ENCODE results near the gene MAST4. TPM values are rescaled to one million over a fixed set of nuclear protein-coding genes. Genes with fewer than 3 reads are reported as not detected.

MAST4 gene
- total and polyA plus RNA-seq, 2 of the 8 experiments (the other 6 are each of a cell fraction or from before 2014, with no cell fraction given): 1.5 to 2.6 TPM

- no peak overlapping the region for H3K14ac ChIP-seq (ENCODE audit: insufficient read length)
- no peaks in the 10 kb centered on the region for H3K36me3 ChIP-seq (ENCODE audit: control insufficient read depth in 2 of 4, insufficient read depth in 4 of 4, low read length in 3 of 4)
- H3K18ac ChIP-seq (ENCODE audit: extremely low read depth, low read length): no peak overlapping the region
- H3K79me1 ChIP-seq (ENCODE audit: low read depth, low read length): no peaks in the 10 kb centered on the region
- H4K8ac ChIP-seq (ENCODE audit: extremely low read depth, insufficient read depth, low read length): no peak overlapping the region
- H3K79me2 ChIP-seq (ENCODE audit: control insufficient read depth in 1 of 2, insufficient read depth in 2 of 2, low read length in 2 of 2): no peaks in the 10 kb centered on the region
- H2BK15ac ChIP-seq (ENCODE audit: low read length): no peak overlapping the region
- no peaks in the 10 kb centered on the region for H3K4me1 ChIP-seq (replicated peaks in 1 of 4; ENCODE audit: control insufficient read depth in 3 of 4, insufficient read depth in 4 of 4, low read length in 3 of 4)
- no peak overlapping the region for H3K9ac ChIP-seq (replicated peaks in 1 of 4; ENCODE audit: extremely low read depth in 1 of 4, low read depth in 3 of 4, low read length in 3 of 4)
- no peak overlapping the region for H2AK5ac ChIP-seq (ENCODE audit: low read depth, low read length)
- no peak overlapping the region for H2BK5ac ChIP-seq (ENCODE audit: low read depth, low read length)
- no peak for DNase-seq (ENCODE audit: low read depth in 1 of 2, low spot score in 2 of 2)
- 88% methylated on average over 4 of the region's 4 CpGs; no CpG with 5 or more reads in 1 of the 2 experiments for WGBS, 2 experiments (ENCODE audit: extremely low coverage in 1 of 2, insufficient coverage in 1 of 2, insufficient read length in 1 of 2, insufficient replicate concordance in 2 of 2, low coverage in 1 of 2, low lambda C conversion rate in 2 of 2, missing lambda C conversion rate in 1 of 2)
- no peak overlapping the region for H3K23ac ChIP-seq (ENCODE audit: insufficient read length)
- H3K4me3 ChIP-seq (ENCODE audit: extremely low read depth in 1 of 4, insufficient read depth in 2 of 4, low read depth in 3 of 4, low read length in 4 of 4): no peak overlapping the region
- no peaks in the 10 kb centered on the region for H3K27me3 ChIP-seq (replicated peaks in 1 of 4; ENCODE audit: control insufficient read depth in 3 of 4, extremely low read depth in 1 of 4, insufficient read depth in 3 of 4, low read length in 3 of 4)
- ChIA-PET POLR2A (ENCODE audit: partially characterized antibody) (no interaction called here), CTCF (ENCODE audit: partially characterized antibody) (interaction anchor here (0.6 to 1.0 kb wide), 4 partner anchors 9 to 48 kb away, joined by 3 to 4 read pairs (median 3); no protein-coding TSS in a partner anchor)
- TF ChIP-seq CEBPB (IDR thresholded peaks at IDR 0.05; ENCODE audit: low read depth, low read length) (peak; percentile 57; the same call in 1 of the 2 replicates), TBP (IDR thresholded peaks at IDR 0.05; ENCODE audit: low read depth, low read length) (no peak), POLR2AphosphoS5 (IDR thresholded peaks at IDR 0.05; ENCODE audit: low read depth, low read length) (no peak), KDM5A (IDR thresholded peaks at IDR 0.05; ENCODE audit: low read length) (no peak), JUN (IDR thresholded peaks at IDR 0.05; ENCODE audit: low read depth, low read length) (no peak)
- no peak overlapping the region for H2BK20ac ChIP-seq (ENCODE audit: low read length)
- H3K56ac ChIP-seq (replicated peaks; ENCODE audit: insufficient read length, low read depth, low read length): no peak overlapping the region
- H2AFZ ChIP-seq (ENCODE audit: low read length): no peak overlapping the region
- H2BK12ac ChIP-seq (ENCODE audit: low read depth, low read length): no peak overlapping the region
- no peak overlapping the region for H4K91ac ChIP-seq (replicated peaks; ENCODE audit: insufficient read length, low read length)
- H3K27ac ChIP-seq (ENCODE audit: low read depth, low read length): no peak overlapping the region
- H3K4ac ChIP-seq (replicated peaks; ENCODE audit: insufficient read length, low read depth, low read length): no peak overlapping the region
- H3K4me2 ChIP-seq (ENCODE audit: insufficient read depth in 1 of 2, low read depth in 2 of 2, low read length in 2 of 2): no peak overlapping the region
- H4K20me1 ChIP-seq (replicated peaks in 1 of 2; ENCODE audit: control insufficient read depth in 1 of 2, insufficient read depth in 2 of 2, low read length in 2 of 2): no peaks in the 10 kb centered on the region
- H3K23me2 ChIP-seq (ENCODE audit: low read depth, low read length): no peaks in the 10 kb centered on the region
- no peak overlapping the region for H4K5ac ChIP-seq (ENCODE audit: insufficient read length, low read depth, low read length)
- no peaks in the 10 kb centered on the region for H3K9me3 ChIP-seq (ENCODE audit: insufficient read depth in 2 of 2, low read depth in 1 of 2, low read length in 1 of 2)
- no peak for FAIRE-seq
- no peak overlapping the region for H2BK120ac ChIP-seq (replicated peaks; ENCODE audit: low read depth, low read length)
Measured at GRCh38 chr5:67118050-67118620, 521.9 kb downstream of the MAST4 start.

Data from H1 (cell line).